GM19238 (cell line): ENCODE measurements around the gene TCL1B.

Experiments used
- DNase-seq: peaks from one replicate; pipeline ENCODE4 v3.0.0; 2011; ENCODE audit warnings: low spot score; ENCODE audit not compliant: insufficient read length

TCL1B gene

DNA sequence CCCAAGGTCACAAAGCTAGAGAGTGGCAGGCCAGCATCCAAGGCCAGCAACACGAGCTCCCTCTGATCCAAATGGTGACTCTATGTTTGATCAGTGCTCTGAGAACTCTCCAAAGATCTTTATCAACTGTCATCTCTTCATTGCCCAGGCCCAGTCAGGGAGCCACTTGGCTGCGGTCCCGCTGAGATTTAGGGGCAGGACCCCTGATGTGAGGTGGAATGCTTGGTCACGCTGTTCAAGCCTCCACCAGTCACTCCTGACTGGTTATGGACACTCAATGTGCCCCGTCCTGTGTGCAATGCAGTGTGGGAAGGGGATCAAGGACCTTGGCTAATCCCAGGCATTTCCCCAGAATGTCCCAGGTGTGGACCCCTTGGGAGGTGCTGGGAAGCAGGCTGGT lies 19.8 kb upstream of the TCL1B start:
- no peak for DNase-seq

DNA sequence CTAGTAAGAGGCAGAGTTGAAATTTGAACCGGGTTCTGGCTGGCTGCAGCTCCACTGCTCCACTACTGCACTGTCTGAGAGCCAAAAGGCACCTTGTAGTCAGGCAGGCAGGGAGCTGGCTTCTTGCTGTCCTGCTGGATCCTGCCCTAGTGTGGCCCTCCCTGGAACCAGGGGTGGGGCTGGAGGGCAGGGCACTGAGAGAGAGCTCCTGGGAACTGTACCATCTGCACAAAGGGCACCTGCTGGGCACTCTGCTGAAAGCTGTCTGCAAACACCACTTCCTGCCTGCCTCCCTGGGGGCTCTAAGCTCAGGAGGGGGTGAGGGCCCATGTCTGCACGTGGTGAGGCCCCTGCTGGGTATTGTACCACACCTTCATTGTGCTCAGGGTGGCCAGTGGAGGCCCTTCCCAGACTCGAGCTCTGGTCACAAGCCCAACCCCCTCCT lies 19.0 kb upstream of the TCL1B start:
- DNase-seq = no peak

DNA sequence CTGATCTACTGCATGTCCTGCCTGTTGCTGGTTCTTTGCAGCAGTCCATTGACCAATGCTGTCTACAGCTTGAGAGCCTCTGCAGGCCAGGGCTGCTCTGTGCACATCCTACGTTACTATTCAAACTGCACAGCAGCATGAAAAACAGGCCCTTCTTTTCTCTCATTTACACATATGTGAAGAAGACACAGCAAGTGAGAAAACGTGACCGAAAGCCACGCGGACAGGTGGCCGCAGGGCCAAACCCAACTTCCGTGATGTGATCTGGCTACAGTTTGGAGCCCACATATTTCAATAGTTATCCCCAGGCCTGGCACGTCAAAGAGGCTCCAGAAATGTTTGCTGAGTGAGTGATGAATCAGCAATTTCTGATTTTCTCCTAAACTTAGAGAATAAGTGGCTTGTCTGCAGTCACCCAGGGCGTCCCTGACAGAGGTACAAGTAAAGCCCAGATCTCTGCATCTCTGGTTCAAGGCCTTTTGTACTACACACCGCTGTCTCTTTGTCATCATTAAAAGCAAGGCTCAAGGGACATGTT lies 17.9 kb upstream of the TCL1B start:
- no peak for DNase-seq

DNA sequence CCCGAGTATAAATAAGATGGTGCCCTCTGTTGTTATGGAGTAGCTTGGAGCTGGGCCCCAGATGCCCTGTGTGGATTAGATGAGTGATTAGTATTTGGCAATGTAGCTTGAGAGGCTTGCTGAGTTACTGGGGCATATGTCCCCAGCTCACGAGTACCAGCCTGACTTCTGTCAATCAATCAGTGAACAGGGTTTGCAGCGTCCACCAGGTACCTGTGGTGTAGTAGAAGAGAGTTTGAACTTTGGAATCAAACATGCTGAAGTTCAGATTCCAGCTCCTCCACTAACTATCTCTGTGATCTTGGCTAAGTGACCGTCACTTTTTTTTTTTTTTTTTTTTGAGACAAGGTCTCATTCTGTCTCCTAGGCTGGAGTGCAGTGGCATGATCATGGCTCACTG lies 11.6 kb upstream of the TCL1B start:
- no peak for DNase-seq

DNA sequence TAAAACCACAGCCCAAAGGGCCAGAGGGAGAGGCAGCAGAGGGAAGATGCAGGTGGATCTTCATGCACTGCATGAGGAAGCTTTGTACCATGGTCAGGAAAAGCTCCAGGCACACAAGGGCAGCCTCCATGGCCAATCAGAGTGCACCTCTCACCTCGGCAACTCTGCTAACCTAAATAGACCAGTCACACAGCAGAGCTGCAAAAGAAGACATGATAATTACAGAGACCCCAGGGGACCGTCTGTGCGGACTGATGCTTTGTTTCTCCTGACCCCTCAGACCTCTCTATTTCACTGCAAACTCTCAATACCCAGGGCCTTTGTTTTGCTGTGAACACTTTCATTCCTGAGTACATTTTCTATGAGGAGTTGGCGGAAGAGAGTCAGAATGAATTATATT lies 10.7 kb upstream of the TCL1B start:
- no peak for DNase-seq

DNA sequence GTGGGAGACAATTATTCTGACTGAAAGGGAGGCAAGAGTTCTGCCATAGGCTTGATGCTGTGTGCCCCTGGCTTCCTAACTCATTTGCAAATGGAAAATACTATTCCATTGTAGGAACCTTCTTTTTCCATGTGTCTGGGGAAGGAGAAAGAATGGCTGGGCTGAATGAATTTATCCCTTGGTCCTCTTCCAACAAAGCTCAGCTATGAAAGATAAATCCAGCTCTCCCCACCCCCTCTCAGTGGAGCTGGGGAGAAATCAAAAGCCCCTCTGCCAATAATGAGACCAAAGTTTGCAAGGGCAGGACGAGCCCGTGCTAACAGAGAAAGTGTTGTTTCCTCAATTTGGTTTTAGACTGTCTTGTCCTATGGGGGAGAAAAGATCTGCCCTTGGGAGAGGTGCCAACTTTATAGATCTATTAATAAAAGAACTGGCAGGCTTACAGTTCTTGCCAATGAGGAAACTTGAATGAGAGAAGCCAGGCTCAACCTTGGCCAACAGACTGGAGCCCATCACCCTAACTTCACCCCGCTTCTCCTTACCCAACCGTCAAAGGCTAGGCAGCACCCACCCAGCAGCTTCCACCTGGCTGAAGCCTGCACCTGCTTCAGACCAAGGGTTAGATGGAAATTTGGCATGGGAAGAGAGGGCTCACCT lies 8.9 kb upstream of the TCL1B start:
- no peak for DNase-seq

DNA sequence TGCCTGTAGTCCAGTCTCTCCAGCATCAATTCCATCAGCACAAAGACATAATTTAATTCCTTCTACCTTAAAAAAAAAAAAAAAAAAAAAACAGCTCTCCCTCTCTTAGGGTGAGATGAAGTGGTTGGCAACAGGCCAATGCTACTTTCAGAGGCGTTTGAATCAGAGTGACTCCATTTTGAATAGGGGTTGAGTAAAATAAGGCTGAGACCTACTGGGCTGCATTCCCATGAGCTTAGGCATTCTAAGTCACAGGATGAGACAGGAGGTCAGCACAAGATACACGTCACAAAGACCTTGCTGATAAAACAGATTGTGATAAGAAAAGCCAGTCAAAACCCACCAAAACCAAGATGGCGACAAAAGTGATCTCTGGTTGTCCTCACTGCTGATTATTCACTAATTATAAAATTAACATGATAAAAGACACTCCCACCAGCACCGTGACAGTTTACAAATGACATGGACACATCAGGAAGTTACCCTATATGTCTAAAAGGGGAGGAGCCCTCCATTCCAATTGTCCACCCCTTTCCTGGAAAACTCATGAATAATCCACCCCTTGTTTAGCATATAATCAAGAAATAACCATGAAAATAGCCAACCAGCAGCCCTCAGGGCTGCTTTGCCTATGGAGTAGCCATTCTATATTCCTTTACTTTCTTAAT lies 6.9 kb upstream of the TCL1B start:
- DNase-seq = no peak

DNA sequence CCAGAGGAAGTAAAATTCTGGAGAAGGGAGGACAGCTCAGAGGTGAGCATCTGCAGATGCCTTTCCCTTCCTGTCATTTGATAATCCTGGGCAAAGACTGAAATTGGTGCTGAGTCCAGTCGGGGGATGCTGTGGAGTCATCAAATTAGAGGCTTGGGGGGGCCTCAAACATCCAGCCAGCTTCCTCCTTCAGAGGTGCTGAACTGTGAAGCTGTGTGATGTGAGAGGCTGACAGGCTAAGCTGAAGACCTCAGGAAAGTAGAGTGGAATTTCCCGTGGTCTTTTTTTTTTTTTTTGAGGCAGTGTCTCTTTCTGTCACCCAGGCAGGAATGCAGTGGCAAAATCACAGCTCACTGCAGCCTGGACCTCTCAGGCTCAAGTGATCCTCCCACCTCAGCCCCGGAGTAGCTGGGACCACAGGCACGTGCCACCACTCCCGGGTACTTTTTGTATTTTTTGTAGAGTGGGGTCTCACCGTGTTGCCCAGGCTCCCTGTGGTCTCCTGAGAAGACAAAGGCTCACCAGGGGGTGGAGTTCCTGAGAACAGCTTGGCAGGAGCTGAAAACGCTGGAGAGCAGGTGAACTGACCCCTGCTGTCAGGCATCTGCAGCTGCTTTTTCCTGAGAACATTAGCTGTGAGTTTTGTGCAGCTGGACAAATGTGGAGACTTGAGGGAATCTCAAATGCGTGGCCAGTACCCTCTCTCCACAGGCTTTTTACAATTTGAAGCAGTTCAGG lies 6.1 kb upstream of the TCL1B start:
- DNase-seq = no peak

DNA sequence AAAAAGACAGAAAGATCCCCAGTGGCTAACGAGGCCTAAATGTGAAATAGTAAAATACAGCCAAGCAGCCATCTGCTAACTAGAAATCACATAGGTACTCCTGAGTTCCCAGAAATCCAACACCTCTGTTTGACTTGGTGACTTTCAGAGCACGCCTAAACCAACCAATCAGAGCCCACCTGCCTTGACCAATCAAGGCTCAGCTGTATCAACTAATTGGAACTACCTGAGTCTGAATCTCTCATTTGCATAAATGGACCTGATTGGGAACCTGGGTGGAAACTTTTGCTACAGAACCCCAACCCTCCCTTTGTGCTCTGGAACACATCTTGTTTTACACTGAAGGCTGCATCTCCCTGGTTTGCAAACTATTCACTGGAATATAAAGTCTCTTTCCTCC lies 5.1 kb upstream of the TCL1B start:
- no peak for DNase-seq

DNA sequence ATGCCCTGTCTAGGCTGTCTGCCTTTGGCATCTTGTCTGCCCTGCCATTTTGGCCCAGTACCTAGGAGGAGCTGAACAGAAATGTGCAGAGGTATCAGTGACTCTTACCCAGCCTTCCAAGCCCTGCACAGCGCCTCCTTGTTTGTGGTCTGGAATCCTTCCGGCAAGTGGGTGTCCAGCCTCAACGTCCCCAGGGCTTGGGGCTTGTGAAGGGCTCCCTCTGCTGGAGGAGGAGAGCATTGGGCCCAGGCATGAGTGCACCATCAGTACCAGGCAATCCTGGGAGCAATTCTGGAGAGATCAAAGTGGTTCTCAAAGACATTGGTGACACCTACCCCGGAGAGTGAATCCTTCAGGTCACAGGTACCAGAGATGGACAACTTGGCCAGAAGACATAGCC lies 2.4 kb upstream of the TCL1B start:
- peak; percentile 62 for DNase-seq

DNA sequence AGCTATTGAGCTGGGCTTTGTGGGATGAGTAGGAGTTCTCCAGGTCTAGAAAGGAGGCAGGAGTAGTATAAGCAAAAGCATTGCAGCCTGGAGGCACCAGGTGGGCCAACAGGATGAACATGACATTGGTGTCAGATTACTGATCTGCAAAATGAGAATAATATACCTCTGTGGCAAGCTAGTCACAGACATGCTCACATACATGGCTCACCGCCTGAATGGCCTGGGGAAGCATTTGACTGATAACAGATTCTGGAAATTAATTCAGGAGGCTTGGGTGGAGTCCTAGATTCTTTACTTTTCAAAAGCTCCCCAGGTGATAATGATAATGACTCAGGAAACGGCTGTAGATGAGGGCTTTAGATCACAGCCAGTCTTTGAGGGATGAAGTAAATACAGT lies 709 bp downstream of the TCL1B start:
- DNase-seq = no peak

DNA sequence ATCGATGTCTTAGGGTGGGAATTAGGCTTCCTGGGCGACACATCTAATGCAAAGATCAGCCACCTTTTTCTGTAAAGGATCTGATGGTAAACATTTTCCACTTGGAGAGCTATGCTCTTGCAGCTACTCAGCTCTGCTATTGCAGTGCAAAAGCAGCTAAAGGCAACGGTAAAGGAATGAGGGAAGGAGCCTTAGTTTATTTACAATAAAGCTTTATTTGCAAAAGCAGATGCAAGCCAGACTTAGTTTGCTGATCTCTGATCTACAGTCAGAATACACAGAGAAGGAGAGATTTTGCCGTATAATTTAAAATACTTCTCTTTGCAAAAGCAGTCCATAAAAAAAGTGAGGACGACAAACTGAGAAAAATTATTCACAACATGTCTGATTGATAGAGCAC lies 3.2 kb downstream of the TCL1B start:
- no peak for DNase-seq

DNA sequence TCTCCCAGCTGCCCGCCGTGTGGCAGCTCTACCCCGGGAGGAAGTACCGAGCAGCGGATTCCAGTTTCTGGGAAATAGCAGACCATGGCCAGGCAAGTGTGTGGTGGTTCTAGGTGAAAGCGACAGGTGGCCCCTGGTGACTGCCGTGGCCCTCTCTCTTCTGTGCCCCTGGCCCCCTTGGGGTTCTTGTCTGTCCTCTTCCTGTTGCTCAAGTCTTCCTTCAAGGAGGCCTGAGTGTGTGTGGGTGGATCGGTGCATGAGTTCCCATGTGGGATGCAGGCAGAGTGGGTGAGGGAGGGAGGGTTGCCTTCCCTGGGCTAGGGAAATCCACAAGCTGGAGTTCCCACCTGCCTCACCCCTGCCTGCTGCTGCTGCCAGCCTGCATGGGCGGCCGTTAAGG lies 4.6 kb downstream of the TCL1B start:
- no peak for DNase-seq

DNA sequence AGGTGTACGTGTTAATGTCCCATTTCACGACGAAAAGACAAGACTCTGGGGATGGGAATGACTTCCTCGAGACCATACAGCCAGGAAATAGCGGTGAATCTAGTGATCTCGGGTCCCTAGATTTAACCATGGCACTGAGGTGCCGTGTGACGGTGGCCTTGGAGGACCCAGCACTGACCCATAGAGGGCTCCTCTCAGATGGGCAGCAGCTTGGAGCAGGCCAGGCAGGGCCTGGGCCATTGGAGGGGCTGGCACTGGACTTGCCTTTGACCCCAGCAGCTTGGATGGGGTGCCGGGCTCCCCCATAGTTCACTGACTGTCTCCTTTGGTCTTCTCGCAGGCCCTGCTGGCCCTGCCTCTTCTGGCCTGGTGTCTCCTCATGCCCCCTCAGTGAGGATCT lies 5.4 kb downstream of the TCL1B start:
- DNase-seq = no peak

DNA sequence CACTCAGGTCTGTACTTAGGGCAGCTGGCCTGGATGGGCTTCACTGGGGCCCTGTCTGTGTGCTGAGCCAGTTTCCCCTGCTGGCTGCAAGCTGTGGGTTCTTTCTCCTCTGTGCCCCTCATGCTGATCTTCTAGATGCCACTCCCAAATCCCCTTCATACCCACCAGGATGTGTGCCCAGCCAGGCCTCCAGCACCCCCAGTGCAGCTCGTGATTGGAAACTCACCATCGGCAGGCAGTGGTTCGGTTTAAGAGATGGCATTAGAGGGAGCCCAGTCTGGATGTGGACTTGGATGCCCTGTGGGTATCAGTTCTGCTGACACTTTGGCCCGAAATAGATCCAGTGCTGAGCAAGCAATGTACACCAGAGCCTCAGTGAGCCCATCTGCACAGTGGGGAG lies 5.9 kb downstream of the TCL1B start:
- no peak for DNase-seq

DNA sequence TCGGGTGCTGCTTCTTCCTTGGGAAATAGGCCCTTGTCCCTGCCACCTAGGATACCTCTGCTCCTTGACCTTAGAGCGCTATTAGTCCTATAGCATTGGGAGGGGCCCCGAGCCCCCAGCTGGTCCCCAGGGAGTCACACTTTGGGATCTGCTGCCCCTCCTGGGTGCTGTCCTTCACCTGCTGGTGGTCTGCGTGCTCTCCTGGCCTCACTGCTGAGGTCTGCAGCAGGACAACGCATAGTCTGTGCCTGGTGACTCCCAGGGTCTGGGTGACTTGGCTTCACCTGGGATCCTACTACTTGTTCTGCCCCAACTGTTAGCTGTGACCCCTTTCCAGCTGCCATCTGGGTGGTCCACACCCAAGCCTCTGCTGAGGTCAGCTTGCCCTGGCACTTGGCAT lies 8.8 kb downstream of the TCL1B start:
- no peak for DNase-seq

DNA sequence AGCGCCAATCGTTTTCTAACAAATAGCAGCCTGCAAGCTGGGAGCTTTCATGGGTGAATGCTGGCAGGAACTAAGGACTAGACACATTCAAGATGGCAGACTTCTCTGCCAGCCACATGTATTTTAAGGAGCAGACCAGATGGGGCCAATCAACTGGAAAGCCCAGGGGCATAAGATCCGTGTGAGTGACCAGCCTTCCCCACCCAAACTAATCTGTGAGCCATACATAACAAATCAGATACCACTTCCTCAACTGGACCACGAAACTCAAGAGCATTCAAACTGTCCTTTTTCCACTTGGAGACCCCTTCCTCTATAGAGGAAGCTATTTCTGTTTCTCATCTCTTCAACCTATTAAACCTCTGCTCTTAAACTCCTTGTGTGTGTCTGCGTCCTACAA lies 9.7 kb downstream of the TCL1B start:
- DNase-seq = no peak

DNA sequence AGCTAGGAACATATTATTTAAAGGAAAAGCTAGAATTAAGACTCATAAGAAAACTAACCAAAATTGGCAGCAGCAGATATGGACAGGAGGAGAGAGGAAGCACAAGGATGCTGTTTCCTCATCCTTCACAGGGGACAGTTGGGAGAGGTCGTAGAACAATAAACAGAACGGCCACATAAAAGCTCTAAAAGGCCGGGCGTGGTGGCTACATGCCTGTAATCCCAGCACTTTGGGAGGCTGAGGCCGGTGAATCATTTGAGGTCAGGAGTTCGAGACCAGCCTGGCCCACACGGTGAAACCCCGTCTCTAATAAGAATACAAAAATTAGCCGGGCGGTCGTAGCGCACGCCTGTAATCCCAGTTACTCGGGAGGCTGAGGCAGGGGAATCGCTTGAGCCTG lies 10.5 kb downstream of the TCL1B start:
- DNase-seq = no peak

DNA sequence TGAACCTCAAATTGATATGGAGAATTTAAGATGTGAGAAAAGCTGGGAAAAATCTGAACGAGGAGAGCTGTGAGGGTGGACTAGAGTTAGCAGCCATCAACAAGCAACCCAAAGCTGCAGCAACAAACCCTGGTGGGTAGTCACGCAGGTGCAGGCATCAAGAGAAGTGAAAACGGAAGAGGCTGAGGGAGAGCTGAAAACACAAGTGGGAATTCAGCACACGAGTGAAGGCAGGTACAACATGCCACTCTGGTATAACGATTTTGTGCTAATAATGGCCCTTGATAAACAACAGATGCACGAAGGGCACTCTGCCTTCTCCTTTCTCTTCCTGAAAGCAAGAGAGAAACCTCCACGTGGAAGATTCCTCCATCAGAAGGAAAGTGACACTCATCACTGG lies 11.5 kb downstream of the TCL1B start:
- no peak for DNase-seq

DNA sequence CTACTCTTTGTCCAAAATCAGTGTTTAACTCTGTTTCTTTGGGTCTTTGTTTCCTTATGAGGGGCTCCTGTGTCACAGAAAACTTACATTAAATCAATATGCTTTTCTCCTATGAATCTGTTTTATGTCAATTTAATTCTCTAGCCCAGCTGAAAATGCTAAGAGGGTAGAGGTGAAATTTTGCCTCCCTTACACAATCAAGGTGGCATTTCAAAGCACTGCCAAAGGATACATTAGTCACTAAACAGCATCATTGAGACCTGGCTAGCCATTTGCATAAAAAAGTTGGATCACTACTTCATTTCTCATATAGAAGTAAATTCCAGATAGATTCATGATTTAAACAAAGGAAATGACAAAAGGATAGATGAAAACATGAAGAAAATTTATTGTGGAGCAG lies 12.1 kb downstream of the TCL1B start:
- no peak for DNase-seq

DNA sequence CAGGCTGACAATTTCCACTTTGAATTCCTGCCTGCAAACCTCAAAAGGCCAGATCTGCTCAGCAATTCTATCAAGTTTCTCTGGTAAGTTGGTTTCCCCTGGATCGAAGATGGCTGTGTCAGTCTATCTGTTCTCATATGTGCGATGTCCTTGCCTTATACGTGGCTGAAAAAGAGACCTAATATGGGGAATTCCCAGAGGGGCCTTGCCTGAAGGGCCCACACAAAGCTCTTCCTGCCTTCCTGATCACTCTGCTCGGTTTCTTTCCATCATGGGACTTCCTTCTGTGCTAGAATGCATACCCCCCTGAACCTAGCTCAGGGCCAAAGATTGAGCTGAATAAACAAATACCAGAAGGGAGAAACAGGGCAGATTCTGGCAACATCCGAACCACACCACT lies 13.2 kb downstream of the TCL1B start:
- no peak for DNase-seq

DNA sequence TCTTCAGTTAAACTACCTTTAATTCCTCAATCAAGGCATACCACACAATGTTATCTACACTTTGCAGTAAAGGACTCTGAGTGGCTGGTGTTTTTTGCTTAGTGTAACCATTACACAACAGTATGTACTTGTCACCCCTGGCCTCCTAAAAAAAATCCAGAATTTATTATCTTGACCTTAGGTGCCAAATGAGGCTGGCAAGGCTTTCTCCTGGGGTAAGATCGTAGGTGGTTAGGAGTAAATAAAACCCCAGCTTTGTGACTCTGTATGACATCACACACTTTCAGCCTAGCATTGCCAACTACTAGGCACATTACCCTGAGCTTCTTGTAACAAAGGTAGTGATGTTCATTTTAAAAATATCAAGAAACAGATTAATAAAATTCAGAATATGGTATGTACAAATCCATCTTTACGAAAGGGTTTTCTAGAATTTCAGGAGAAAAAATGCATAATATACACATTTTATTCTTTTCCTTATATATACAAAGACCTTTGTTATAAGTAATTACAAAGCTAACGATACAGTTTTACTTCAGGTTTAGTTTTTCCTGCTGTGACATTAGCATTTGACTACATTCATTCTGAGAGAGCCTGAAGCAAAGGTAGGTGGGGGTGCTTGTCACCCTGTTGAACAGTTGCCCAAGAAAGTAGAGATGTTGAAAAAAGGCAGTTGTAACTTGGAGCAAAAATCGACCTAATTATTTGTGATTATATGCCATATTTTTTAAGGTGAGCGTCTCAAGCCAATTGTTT lies 14.2 kb downstream of the TCL1B start:
- no peak for DNase-seq
